ENCODE results near the gene DAPK1. TPM values are rescaled to one million over a fixed set of nuclear protein-coding genes. Genes with fewer than 3 reads are reported as not detected.

Gene DAPK1
- total and polyA plus RNA-seq, 2 experiments from 2014 or later = 44.4 to 62.3 TPM

GRCh38 chr9:87554171-87554910 is 56.7 kb downstream of the DAPK1 start:
- Histone ChIP-seq H3K27ac (no peak overlapping the region), H3K9me2 (replicated peaks; ENCODE audit: insufficient read depth) (no peaks in the 10 kb centered on the region)

GRCh38 chr9:87554976-87555375 is 57.3 kb downstream of the DAPK1 start:
- Histone ChIP-seq H3K9me2 (replicated peaks; ENCODE audit: insufficient read depth) (no peaks in the 10 kb centered on the region), H2AFZ (no peak overlapping the region), H3K27ac (no peak overlapping the region), H3K4me1 (ENCODE audit: insufficient read depth) (no peaks in the 10 kb centered on the region), H3K4me3 (no peak overlapping the region), H3K27me3 (no peaks in the 10 kb centered on the region), H3K4me2 (no peak overlapping the region), H3K9me3 (ENCODE audit: low read depth) (no peaks in the 10 kb centered on the region), H3K79me2 (peaks cover 78% of the 10 kb centered on the region), H3K36me3 (replicated peaks; ENCODE audit: insufficient read depth, low read depth) (no peaks in the 10 kb centered on the region), H4K20me1 (ENCODE audit: insufficient read depth, poor library complexity, severe bottlenecking) (no peaks in the 10 kb centered on the region)
- TF ChIP-seq EZH2phosphoT487 (IDR thresholded peaks at IDR 0.05; ENCODE audit: low read depth, severe bottlenecking, unreplicated experiment) (no peak), CTCF (IDR thresholded peaks at IDR 0.05; ENCODE audit: poor library complexity) (no peak), EZH2 (IDR thresholded peaks at IDR 0.05; ENCODE audit: borderline replicate concordance) (no peak)
- 98% methylated on average over 2 of the region's 2 CpGs for WGBS (ENCODE audit: low lambda C conversion rate, missing lambda C conversion rate)
- no peak for DNase-seq (ENCODE audit: low spot score)

More at GRCh38 chr9:87554171-87554910, 56.7 kb downstream of the DAPK1 start:
- Histone ChIP-seq H4K20me1 (ENCODE audit: insufficient read depth, poor library complexity, severe bottlenecking) (no peaks in the 10 kb centered on the region), H3K4me2 (no peak overlapping the region), H2AFZ (no peak overlapping the region), H3K4me3 (no peak overlapping the region), H3K36me3 (replicated peaks; ENCODE audit: insufficient read depth, low read depth) (no peaks in the 10 kb centered on the region), H3K79me2 (peaks cover 77% of the 10 kb centered on the region), H3K4me1 (ENCODE audit: insufficient read depth) (no peaks in the 10 kb centered on the region), H3K27me3 (no peaks in the 10 kb centered on the region), H3K9me3 (ENCODE audit: low read depth) (no peaks in the 10 kb centered on the region)
- WGBS (ENCODE audit: low lambda C conversion rate, missing lambda C conversion rate) = 91% methylated on average over 10 of the region's 11 CpGs
- no peak for DNase-seq (ENCODE audit: low spot score)
- TF ChIP-seq CTCF (IDR thresholded peaks at IDR 0.05; ENCODE audit: poor library complexity) (no peak), EZH2phosphoT487 (IDR thresholded peaks at IDR 0.05; ENCODE audit: low read depth, severe bottlenecking, unreplicated experiment) (no peak)

GRCh38 chr9:87556039-87556438 is 58.4 kb downstream of the DAPK1 start:
- Histone ChIP-seq H3K27me3 (no peaks in the 10 kb centered on the region), H2AFZ (no peak overlapping the region), H3K79me2 (peaks cover 82% of the 10 kb centered on the region), H4K20me1 (ENCODE audit: insufficient read depth, poor library complexity, severe bottlenecking) (no peaks in the 10 kb centered on the region), H3K4me3 (no peak overlapping the region), H3K9me2 (replicated peaks; ENCODE audit: insufficient read depth) (no peaks in the 10 kb centered on the region), H3K36me3 (replicated peaks; ENCODE audit: insufficient read depth, low read depth) (no peaks in the 10 kb centered on the region), H3K27ac (no peak overlapping the region), H3K4me1 (ENCODE audit: insufficient read depth) (no peaks in the 10 kb centered on the region), H3K4me2 (no peak overlapping the region), H3K9me3 (ENCODE audit: low read depth) (no peaks in the 10 kb centered on the region)
- no peak for DNase-seq (ENCODE audit: low spot score)
- WGBS (ENCODE audit: low lambda C conversion rate, missing lambda C conversion rate) = 94% methylated on average over 7 of the region's 7 CpGs
- TF ChIP-seq CTCF (IDR thresholded peaks at IDR 0.05; ENCODE audit: poor library complexity) = no peak
